Measurements from ENCODE around the gene COX5B.
"Not testable (repeated sequence)": the region's sequence is repeated elsewhere in the genome, so short reads cannot be mapped to it uniquely, and the experiment has no call there.

DNA sequence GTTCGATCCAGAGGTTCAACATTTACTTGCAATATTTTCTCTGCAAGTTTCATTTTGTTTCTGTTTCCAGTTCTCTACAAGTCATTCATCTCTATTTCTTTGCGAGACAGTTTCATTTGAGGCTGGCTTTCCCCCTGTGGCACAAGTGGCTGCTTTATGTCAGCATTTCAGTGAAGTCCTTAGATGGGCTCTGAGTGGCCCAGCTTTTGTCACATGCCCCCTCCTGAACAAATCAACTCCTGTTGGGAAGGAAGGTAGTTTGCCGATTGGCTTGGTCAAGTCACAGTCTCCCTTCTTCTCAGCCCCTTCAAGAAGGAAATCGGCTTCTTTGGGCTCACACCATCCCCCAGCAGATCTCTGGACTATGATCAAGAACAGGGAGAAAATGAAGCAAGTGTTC, 37.1 kb upstream of the COX5B start:
- TF ChIP-seq CTCF (IDR thresholded peaks at IDR 0.05; ENCODE audit: insufficient read depth, low read depth, low read length); EZH2 (IDR thresholded peaks at IDR 0.05; ENCODE audit: insufficient read depth, low read length): not testable (repeated sequence)

Data from astrocyte (in vitro differentiated cells and primary cell).